ENCODE data around the gene COMMD3.

The COMMD3 gene

GRCh38 chr10:22285130-22285529 lies 31.1 kb upstream of the COMMD3 start:
- Histone ChIP-seq H3K36me3 (ENCODE audit: control insufficient read depth, insufficient read depth, low read length) (no peaks in the 10 kb centered on the region), H3K27me3 (replicated peaks; ENCODE audit: control insufficient read depth, insufficient read depth, low read length) (no peaks in the 10 kb centered on the region), H3K4me3 (replicated peaks; ENCODE audit: low read depth, low read length) (no peak overlapping the region)
- no peak for DNase-seq (ENCODE audit: extremely low read depth, insufficient read length)
- no peak for TF ChIP-seq CTCF (IDR thresholded peaks at IDR 0.05; ENCODE audit: insufficient read depth, low read length, poor library complexity, severe bottlenecking)

- Histone ChIP-seq H3K27me3 (replicated peaks; ENCODE audit: control insufficient read depth, insufficient read depth, low read length) (no peaks in the 10 kb centered on the region), H3K4me3 (replicated peaks; ENCODE audit: low read depth, low read length) (no peak overlapping the region), H3K36me3 (ENCODE audit: control insufficient read depth, insufficient read depth, low read length) (no peaks in the 10 kb centered on the region)
- no peak for TF ChIP-seq CTCF (IDR thresholded peaks at IDR 0.05; ENCODE audit: insufficient read depth, low read length, poor library complexity, severe bottlenecking)
- no peak for DNase-seq (ENCODE audit: extremely low read depth, insufficient read length)
Measured at GRCh38 chr10:22293747-22294404, 22.3 kb upstream of the COMMD3 start.

GRCh38 chr10:22294694-22295093 lies 21.5 kb upstream of the COMMD3 start:
- DNase-seq (ENCODE audit: extremely low read depth, insufficient read length): no peak
- TF ChIP-seq CTCF (IDR thresholded peaks at IDR 0.05; ENCODE audit: insufficient read depth, low read length, poor library complexity, severe bottlenecking): no peak
- Histone ChIP-seq H3K36me3 (ENCODE audit: control insufficient read depth, insufficient read depth, low read length) (no peaks in the 10 kb centered on the region), H3K27me3 (replicated peaks; ENCODE audit: control insufficient read depth, insufficient read depth, low read length) (no peaks in the 10 kb centered on the region), H3K4me3 (replicated peaks; ENCODE audit: low read depth, low read length) (no peak overlapping the region)

- no peak overlapping the region for H3K4me3 ChIP-seq (replicated peaks; ENCODE audit: low read depth, low read length)
- no peak for DNase-seq (ENCODE audit: extremely low read depth, insufficient read length)
- H3K36me3 ChIP-seq (ENCODE audit: control insufficient read depth, insufficient read depth, low read length): no peaks in the 10 kb centered on the region
- TF ChIP-seq CTCF (IDR thresholded peaks at IDR 0.05; ENCODE audit: insufficient read depth, low read length, poor library complexity, severe bottlenecking): peak; percentile 6
- no peaks in the 10 kb centered on the region for H3K27me3 ChIP-seq (replicated peaks; ENCODE audit: control insufficient read depth, insufficient read depth, low read length)
Measured at GRCh38 chr10:22301193-22301592, 15.0 kb upstream of the COMMD3 start.

GRCh38 chr10:22303461-22303860 lies 12.7 kb upstream of the COMMD3 start:
- Histone ChIP-seq H3K36me3 (ENCODE audit: control insufficient read depth, insufficient read depth, low read length) (no peaks in the 10 kb centered on the region), H3K4me3 (replicated peaks; ENCODE audit: low read depth, low read length) (no peak overlapping the region), H3K27me3 (replicated peaks; ENCODE audit: control insufficient read depth, insufficient read depth, low read length) (no peaks in the 10 kb centered on the region)
- TF ChIP-seq CTCF (IDR thresholded peaks at IDR 0.05; ENCODE audit: insufficient read depth, low read length, poor library complexity, severe bottlenecking): no peak
- no peak for DNase-seq (ENCODE audit: extremely low read depth, insufficient read length)

GRCh38 chr10:22305721-22306120 lies 10.5 kb upstream of the COMMD3 start:
- no peak overlapping the region for H3K4me3 ChIP-seq (replicated peaks; ENCODE audit: low read depth, low read length)
- H3K36me3 ChIP-seq (ENCODE audit: control insufficient read depth, insufficient read depth, low read length): no peaks in the 10 kb centered on the region
- H3K27me3 ChIP-seq (replicated peaks; ENCODE audit: control insufficient read depth, insufficient read depth, low read length): no peaks in the 10 kb centered on the region
- DNase-seq (ENCODE audit: extremely low read depth, insufficient read length): no peak
- TF ChIP-seq CTCF (IDR thresholded peaks at IDR 0.05; ENCODE audit: insufficient read depth, low read length, poor library complexity, severe bottlenecking): no peak

Measured in GM06990 (cell line).